Measurements from ENCODE around the gene OR2A14.

- TF ChIP-seq CTCF (IDR thresholded peaks at IDR 0.05) = no peak
- no peak for TF ChIP-seq POLR2AphosphoS5 (IDR thresholded peaks at IDR 0.05; ENCODE audit: low read depth, low read length)
- TF ChIP-seq TCF7L2 (IDR thresholded peaks at IDR 0.05; ENCODE audit: low read depth, low read length) = no peak
- no peak for TF ChIP-seq REST (IDR thresholded peaks at IDR 0.05; ENCODE audit: insufficient read depth in 1 of 2, low read depth in 2 of 2, low read length in 1 of 2)
- no peak for TF ChIP-seq SIN3A (IDR thresholded peaks at IDR 0.05; ENCODE audit: borderline replicate concordance, insufficient read depth, low read depth, low read length)
These were observed 12.7 kb upstream of the OR2A14 start for GRCh38 chr7:144110272-144110671.
